OCI-LY7 (cell line): ENCODE data around the gene CACNA1B.

Experiments used
- EZH2phosphoT487 ChIP-seq: fragments of 200-600 bp; sonication (generic); IDR thresholded peaks from 2 replicates; pipeline ENCODE4 v1.6.1; 2018; ENCODE audit warnings: low read depth, borderline replicate concordance, mild to moderate bottlenecking, mixed run types, antibody characterized with exemption, low read length, moderate library complexity, mixed read lengths
- TF ChIP-seq, protein P1 (sequence below): fragments of 200-600 bp; sonication (generic); conservative IDR thresholded peaks from 2 replicates; pipeline ENCODE4 v1.5.1; 2014; ENCODE audit warnings: mild to moderate bottlenecking, antibody characterized with exemption, low read length, moderate library complexity, mixed read lengths

DNA sequence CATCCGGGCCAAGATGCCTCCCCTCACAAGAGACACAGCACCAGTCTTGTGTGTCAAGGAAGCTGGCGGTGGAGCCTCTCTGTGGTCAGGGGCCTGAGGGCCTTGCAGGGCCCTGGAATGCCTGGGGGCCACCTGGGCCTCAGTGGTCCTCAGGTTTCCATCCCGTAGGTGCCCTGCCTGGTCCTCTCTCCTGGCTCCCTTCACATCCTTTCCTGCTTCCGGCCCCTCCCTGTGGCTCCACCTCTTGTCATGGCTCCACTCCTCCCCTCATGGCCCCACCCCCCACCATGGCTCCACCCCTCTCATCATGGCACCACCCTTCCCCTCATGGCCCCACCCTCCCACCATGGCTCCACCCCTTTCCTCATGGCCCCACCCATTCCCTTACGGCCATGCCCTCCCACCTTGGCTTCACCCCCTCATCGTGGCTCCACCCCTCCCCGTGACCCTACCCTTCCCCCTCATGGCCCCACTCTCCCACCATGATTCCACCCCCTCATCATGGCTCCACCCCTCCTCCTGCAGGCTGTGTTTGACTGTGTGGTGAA is 175.8 kb downstream of the CACNA1B start:
- TF ChIP-seq, protein P1, sequence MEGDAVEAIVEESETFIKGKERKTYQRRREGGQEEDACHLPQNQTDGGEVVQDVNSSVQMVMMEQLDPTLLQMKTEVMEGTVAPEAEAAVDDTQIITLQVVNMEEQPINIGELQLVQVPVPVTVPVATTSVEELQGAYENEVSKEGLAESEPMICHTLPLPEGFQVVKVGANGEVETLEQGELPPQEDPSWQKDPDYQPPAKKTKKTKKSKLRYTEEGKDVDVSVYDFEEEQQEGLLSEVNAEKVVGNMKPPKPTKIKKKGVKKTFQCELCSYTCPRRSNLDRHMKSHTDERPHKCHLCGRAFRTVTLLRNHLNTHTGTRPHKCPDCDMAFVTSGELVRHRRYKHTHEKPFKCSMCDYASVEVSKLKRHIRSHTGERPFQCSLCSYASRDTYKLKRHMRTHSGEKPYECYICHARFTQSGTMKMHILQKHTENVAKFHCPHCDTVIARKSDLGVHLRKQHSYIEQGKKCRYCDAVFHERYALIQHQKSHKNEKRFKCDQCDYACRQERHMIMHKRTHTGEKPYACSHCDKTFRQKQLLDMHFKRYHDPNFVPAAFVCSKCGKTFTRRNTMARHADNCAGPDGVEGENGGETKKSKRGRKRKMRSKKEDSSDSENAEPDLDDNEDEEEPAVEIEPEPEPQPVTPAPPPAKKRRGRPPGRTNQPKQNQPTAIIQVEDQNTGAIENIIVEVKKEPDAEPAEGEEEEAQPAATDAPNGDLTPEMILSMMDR, result no peak
- no peak for TF ChIP-seq EZH2phosphoT487
